Erythroblast (primary cell): ENCODE measurements around the gene TBX6.

ENCODE experiments used
- GATA1 ChIP-seq: IDR thresholded peaks from 2 replicates; pipeline ENCODE4 v1.6.1; 2011; ENCODE audit warnings: low read depth, mild to moderate bottlenecking, control low read depth, low read length, moderate library complexity
- POLR2A ChIP-seq: IDR thresholded peaks from 2 replicates; pipeline ENCODE4 v1.6.1; 2011; ENCODE audit warnings: mild to moderate bottlenecking, low read length

DNA sequence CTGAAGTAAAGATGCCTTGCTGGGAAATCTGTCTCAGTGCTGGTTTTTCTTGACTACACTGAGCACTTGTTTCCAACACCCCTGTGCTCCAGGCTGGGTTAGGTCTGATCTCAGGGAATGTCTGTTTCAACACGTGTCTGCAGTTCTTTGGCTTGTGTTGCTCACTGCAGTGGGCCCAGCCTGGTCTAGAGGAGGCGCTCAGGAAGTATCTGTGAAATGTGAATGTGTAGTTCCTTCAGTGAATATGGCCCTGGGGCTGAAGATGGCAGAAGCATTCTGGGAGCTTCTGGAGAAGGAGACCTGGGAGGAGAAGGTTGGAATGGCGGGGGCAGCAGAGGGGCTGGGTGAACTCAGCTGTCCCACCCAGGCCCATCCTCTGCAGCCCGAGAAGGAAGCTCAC lies 12.4 kb upstream of the TBX6 start:
- TF ChIP-seq POLR2A (no peak), GATA1 (no peak)
